ENCODE data around the gene SPTSSA. TPM values are rescaled to one million over a fixed set of nuclear protein-coding genes. Genes with fewer than 3 reads are reported as not detected.

SPTSSA gene
- total RNA-seq, 2 experiments from 2014 or later: 8.7 to 8.9 TPM

Other genes with a start within 250 kb of the SPTSSA start
- 10 to 100 TPM; 41.6 to 49.2 TPM for gene EAPP, start 77.5 kb upstream of the SPTSSA start, total RNA-seq
- gene SNX6, start 167.9 kb upstream of the SPTSSA start, total RNA-seq: 10 to 100 TPM; 77.3 to 78.7 TPM